Spleen (tissue), 11 donors: ENCODE data around the gene DNAAF5. TPM values are rescaled to one million over a fixed set of nuclear protein-coding genes. Genes with fewer than 3 reads are reported as not detected.
"Not testable (repeated sequence)": the region's sequence is repeated elsewhere in the genome, so short reads cannot be mapped to it uniquely, and the experiment has no call there.

Experiments used
- DNase-seq: peaks from one replicate; pipeline ENCODE4 v3.0.0-alpha.2; 2020
- H3K27ac ChIP-seq, 8 donors: fragments of 200-600 bp; sonication (generic) in 7 of 8; 1 replicate in 4 of 8; 2 replicates in 4 of 8; pipeline versions ENCODE4 v1.5.0 to v1.8.0; 2016 to 2021; ENCODE audit warnings: inconsistent platforms in 4 of 8, mild to moderate bottlenecking in 4 of 8, moderate library complexity in 1 of 8
- H3K27me3 ChIP-seq, 7 donors: fragments of 200-600 bp; sonication (generic) in 6 of 7; replicated peaks in 1 of 7; 1 replicate in 4 of 7; 2 replicates in 3 of 7; pipeline versions ENCODE4 v1.5.0 to v1.8.0; 2016 to 2021; ENCODE audit warnings: inconsistent platforms in 3 of 7, mild to moderate bottlenecking in 1 of 7
- H3K36me3 ChIP-seq, 6 donors: fragments of 200-600 bp; sonication (generic) in 5 of 6; 1 replicate in 4 of 6; 2 replicates in 2 of 6; pipeline versions ENCODE4 v1.5.0 to v1.8.0; 2016 to 2021; ENCODE audit warnings: inconsistent platforms in 2 of 6
- H3K4me1 ChIP-seq, 6 donors: fragments of 200-600 bp; sonication (generic) in 5 of 6; 1 replicate in 3 of 6; 2 replicates in 3 of 6; pipeline versions ENCODE4 v1.5.0 to v1.8.0; 2016 to 2021; ENCODE audit warnings: inconsistent platforms in 3 of 6
- H3K4me3 ChIP-seq, 8 donors: fragments of 200-600 bp; sonication (generic) in 7 of 8; 1 replicate in 4 of 8; 2 replicates in 4 of 8; pipeline versions ENCODE4 v1.5.0 to v1.8.0; 2016 to 2021; ENCODE audit warnings: inconsistent platforms in 4 of 8, mild to moderate bottlenecking in 4 of 8, moderate library complexity in 2 of 8
- H3K9me3 ChIP-seq, 8 donors: fragments of 200-600 bp; sonication (generic) in 7 of 8; 1 replicate in 4 of 8; 2 replicates in 4 of 8; pipeline versions ENCODE4 v1.5.0 to v1.8.0; 2016 to 2021; ENCODE audit warnings: inconsistent platforms in 4 of 8
- POLR2A ChIP-seq, 3 donors: fragments of 450-650 bp; IDR thresholded peaks; one replicate each; pipeline ENCODE4 v1.5.1; 2017; ENCODE audit warnings: antibody characterized with exemption in 3 of 3, mild to moderate bottlenecking in 1 of 3
- POLR2AphosphoS5 ChIP-seq, 3 donors: sonication (generic); formaldehyde crosslinking; IDR thresholded peaks; one replicate each; pipeline ENCODE4 v1.5.1; 2017; ENCODE audit warnings: antibody characterized with exemption in 3 of 3
- WGBS, 5 donors: extraction: QIAGEN DNeasy Blood & Tissue Kit in 3 of 5; methylation state at CpG; one replicate each; pipeline versions ENCODE4 v1.1.5 to v1.1.7; 2013 to 2018; 5-methylcytosine and 5-hydroxymethylcytosine counted together
- intact Hi-C: fragments of 100-400 bp; cut with DNase I; formaldehyde crosslinking; loops from one replicate; pipeline ENCODE4 v1.15.0; 2023; ENCODE audit warnings: low total_unique reads
- polyA plus RNA-seq, 3 donors: library from polyadenylated mRNA; stranded (reverse); fragments of 200-250 nt; gene quantifications; one replicate each; pipeline ENCODE4 v1.2.1, GENCODE V29; 2013
- total RNA-seq, 7 donors: library from RNA; depleted of rRNA in 3 of 7; stranded (reverse); fragments of >200 nt in 3 of 7; fragmentation: NEBNext Ultra II Directional in 4 of 7; extraction: Animal tissue kit (Norgen Biotek cat#: 25700) in 4 of 7; gene quantifications; one replicate each; pipeline versions ENCODE4 v1.1.0 to v1.2.1, GENCODE V29; 2016 to 2021
- TF ChIP-seq, protein P1 (sequence below), 11 experiments: fragments of 200-600 bp in 7 of 11; fragments of 450-650 bp in 4 of 11; sonication (generic) in 4 of 11; IDR thresholded peaks in 8 of 11; conservative IDR thresholded peaks in 3 of 11; 1 replicate in 7 of 11; 2 replicates in 4 of 11; pipeline versions ENCODE4 v1.4.0 to v1.8.0; 2016 to 2021; ENCODE audit warnings: antibody characterized with exemption in 11 of 11, inconsistent platforms in 4 of 11, mild to moderate bottlenecking in 1 of 11
- donor health status: healthy with polysubstance abuse.
- donor health status: DM: no; HTN: no; CAD: no; lungs with moderate emphysema.
- donor health status: DM: no; HTN: no; CAD: no.
- donor health status: Bipolar disorder and iron deficiency.
- donor health status: healthy.
- donor health status: DM: no; HTN: no; CAD: no.
- donor health status: DM: yes; HTN: yes; CAD: no.

DNAAF5 gene
- total and polyA plus RNA-seq, 10 donors: 7.5 to 22.4 (median 18.1) TPM

DNA sequence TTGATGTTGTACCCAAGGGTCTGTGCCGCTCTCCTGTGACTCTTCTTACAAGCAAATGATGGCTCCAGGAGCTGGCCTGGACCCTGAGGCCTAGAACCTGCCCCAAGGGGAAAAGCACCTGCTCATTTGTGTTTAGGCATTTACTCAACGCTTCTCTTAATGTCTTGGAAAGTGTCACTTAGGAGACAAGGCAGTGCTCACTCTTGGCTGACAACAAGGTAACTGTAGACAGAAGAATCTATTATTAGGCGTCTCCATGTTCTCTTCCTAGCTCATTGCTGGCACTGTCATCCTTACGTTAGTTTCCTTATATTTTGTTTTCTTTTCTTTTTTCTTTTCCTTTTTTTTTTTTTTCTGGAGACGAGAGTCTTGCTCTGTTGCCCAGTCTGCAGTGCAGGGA, 67.7 kb downstream of the DNAAF5 start:
- Histone ChIP-seq H3K27ac (no peak overlapping the region), H3K4me1 (no peaks in the 10 kb centered on the region), H3K9me3 (no peaks in the 10 kb centered on the region), H3K27me3 (no peaks in the 10 kb centered on the region), H3K4me3 (no peak overlapping the region), H3K36me3 (peaks cover 0 to 4% (median 0%) of the 10 kb centered on the region in 6 donors)
- WGBS, 5 donors: 82 to 94% (median 86%) methylated on average over 5 of the region's 5 CpGs
- TF ChIP-seq POLR2A (IDR thresholded peaks at IDR 0.05): no peak
- TF ChIP-seq POLR2AphosphoS5 (IDR thresholded peaks at IDR 0.05): no peak
- TF ChIP-seq, protein P1, sequence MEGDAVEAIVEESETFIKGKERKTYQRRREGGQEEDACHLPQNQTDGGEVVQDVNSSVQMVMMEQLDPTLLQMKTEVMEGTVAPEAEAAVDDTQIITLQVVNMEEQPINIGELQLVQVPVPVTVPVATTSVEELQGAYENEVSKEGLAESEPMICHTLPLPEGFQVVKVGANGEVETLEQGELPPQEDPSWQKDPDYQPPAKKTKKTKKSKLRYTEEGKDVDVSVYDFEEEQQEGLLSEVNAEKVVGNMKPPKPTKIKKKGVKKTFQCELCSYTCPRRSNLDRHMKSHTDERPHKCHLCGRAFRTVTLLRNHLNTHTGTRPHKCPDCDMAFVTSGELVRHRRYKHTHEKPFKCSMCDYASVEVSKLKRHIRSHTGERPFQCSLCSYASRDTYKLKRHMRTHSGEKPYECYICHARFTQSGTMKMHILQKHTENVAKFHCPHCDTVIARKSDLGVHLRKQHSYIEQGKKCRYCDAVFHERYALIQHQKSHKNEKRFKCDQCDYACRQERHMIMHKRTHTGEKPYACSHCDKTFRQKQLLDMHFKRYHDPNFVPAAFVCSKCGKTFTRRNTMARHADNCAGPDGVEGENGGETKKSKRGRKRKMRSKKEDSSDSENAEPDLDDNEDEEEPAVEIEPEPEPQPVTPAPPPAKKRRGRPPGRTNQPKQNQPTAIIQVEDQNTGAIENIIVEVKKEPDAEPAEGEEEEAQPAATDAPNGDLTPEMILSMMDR (IDR thresholded peaks at IDR 0.05 in 8 of 11, conservative IDR thresholded peaks at IDR 0.05 in 3 of 11): no peak
- DNase-seq: no peak
- intact Hi-C loops: no loop called here

DNA sequence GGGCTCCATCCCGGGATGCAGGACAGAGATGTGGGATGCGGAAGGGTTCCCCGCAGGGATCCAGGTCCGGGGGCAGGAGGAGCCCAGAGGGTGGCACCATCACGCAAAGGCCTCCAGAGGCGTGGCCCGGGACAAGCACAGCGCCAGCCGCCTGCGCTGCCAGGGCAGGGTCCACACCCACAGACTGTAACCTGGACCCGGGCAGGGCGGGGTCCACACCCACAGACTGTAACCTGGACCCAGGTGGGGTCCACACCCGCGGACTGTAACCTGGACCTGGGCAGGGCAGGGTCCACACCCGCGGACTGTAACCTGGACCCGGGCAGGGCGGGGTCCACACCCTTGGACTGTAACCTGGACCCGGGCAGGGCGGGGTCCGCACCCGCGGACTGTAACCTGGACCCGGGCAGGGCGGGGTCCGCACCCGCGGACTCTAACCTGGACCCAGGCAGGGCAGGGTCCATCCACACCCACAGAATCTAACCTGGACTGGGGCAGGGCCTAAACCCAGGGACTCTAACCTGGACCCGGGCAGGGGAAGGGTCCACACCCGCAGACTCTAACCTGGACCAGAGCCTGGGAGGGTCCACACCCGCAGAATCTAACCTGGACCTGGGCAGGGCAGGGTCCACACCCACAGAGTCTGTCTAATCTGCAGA, 68.3 kb downstream of the DNAAF5 start:
- peak; percentile 63 for DNase-seq
- intact Hi-C loops: no loop called here

DNA sequence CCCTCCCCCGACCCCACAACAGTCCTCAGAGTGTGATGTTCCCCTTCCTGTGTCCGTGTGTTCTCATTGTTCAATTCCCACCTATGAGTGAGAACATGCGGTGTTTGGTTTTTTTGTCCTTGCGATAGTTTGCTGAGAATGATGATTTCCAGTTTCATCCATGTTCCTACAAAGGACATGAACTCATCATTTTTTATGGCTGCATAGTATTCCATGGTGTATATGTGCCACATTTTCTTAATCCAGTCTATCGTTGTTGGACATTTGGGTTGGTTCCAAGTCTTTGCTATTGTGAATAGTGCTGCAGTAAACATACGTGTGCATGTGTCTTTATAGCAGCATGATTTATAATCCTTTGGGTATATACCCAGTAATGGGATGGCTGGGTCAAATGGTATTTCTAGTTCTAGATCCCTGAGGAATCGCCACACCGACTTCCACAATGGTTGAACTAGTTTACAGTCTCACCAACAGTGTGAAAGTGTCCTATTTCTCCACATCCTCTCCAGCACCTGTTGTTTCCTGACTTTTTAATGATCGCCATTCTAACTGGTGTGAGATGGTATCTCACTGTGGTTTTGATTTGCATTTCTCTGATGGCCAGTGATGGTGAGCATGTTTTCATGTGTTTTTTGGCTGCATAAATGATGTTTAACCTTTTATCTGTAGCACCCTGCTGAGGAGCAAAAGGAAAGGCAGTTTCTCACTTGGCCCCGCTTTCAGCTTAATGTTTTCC, 70.1 kb downstream of the DNAAF5 start:
- H3K4me3 ChIP-seq, H3K27ac ChIP-seq, H3K27me3 ChIP-seq, intact Hi-C loops, H3K36me3 ChIP-seq, H3K4me1 ChIP-seq, H3K9me3 ChIP-seq, DNase-seq: not testable (repeated sequence)
- 76 to 90% (median 83%) methylated on average over 8 of the region's 10 CpGs for WGBS, 5 donors

More for the DNA sequence above, 68.3 kb downstream of the DNAAF5 start:
- Histone ChIP-seq H3K27me3 (no peaks in the 10 kb centered on the region), H3K4me3 (no peak overlapping the region), H3K36me3 (peaks cover 0 to 4% (median 0%) of the 10 kb centered on the region in 6 donors), H3K4me1 (no peaks in the 10 kb centered on the region), H3K27ac (no peak overlapping the region), H3K9me3 (no peaks in the 10 kb centered on the region)
- TF ChIP-seq POLR2A (IDR thresholded peaks at IDR 0.05) (no peak), POLR2AphosphoS5 (IDR thresholded peaks at IDR 0.05) (no peak)
- TF ChIP-seq, protein P1 (IDR thresholded peaks at IDR 0.05 in 8 of 11, conservative IDR thresholded peaks at IDR 0.05 in 3 of 11): no peak
- WGBS, 5 donors: 91 to 96% (median 96%) methylated on average over 26 to 31 of the region's 31 CpGs

- 79 to 97% (median 96%) methylated on average over 12 of the region's 12 CpGs for WGBS, 5 donors
- peak; percentile 35 for DNase-seq
- H3K27me3 ChIP-seq: no peaks in the 10 kb centered on the region
- TF ChIP-seq POLR2AphosphoS5 (IDR thresholded peaks at IDR 0.05): no peak
- no peak for TF ChIP-seq POLR2A (IDR thresholded peaks at IDR 0.05)
- TF ChIP-seq, protein P1 (IDR thresholded peaks at IDR 0.05 in 8 of 11, conservative IDR thresholded peaks at IDR 0.05 in 3 of 11): no peak
- peaks cover 0 to 23% (median 7%) of the 10 kb centered on the region in 6 donors for H3K4me1 ChIP-seq
- H3K4me3 ChIP-seq: no peak overlapping the region
- no peaks in the 10 kb centered on the region for H3K9me3 ChIP-seq
- no peaks in the 10 kb centered on the region for H3K36me3 ChIP-seq
- intact Hi-C loops: no loop called here
- H3K27ac ChIP-seq: no peak overlapping the region
These were observed 72.5 kb downstream of the DNAAF5 start for GRCh38 chr7:798921-799470.
